Activated CD8-positive, alpha-beta T cell treated with anti-CD3 and anti-CD28 coated beads, Interleukin-2, amount 10 ng/mL, durations not matched to agents 7 days and 5 days (primary cell): ENCODE data around the gene GDAP2. TPM values are rescaled to one million over a fixed set of nuclear protein-coding genes. Genes with fewer than 3 reads are reported as not detected.
"Not testable (repeated sequence)": the region's sequence is repeated elsewhere in the genome, so short reads cannot be mapped to it uniquely, and the experiment has no call there.

Experiments
- ATAC-seq: fragments of 150-1000 bp; cut with Tn5 transposase; one replicate; pipeline ENCODE4 v1.10.0; 2021; ENCODE audit warnings: moderate library complexity
- CTCF ChIA-PET: fragments of 350-600 bp; sonication (Branson Sonifier 250); formaldehyde crosslinking; loops from one replicate; lab custom pipeline; 2021; ENCODE audit warnings: antibody characterized with exemption; lab: Charles Lee
- POLR2A ChIA-PET: fragments of 350-600 bp; sonication (Branson Sonifier 250); formaldehyde crosslinking; loops from one replicate; lab custom pipeline; 2021; ENCODE audit warnings: antibody characterized with exemption; lab: Charles Lee
- DNase-seq: peaks from one replicate; pipeline ENCODE4 v3.0.0-alpha.2; 2020
- H3K27ac Mint-ChIP-seq: one replicate; pipeline ENCODE4 v1.8.0; 2021; ENCODE audit warnings: mild to moderate bottlenecking, mixed read lengths
- H3K27me3 Mint-ChIP-seq: one replicate; pipeline ENCODE4 v1.8.0; 2021; ENCODE audit warnings: low read depth, mixed read lengths
- H3K36me3 Mint-ChIP-seq: one replicate; pipeline ENCODE4 v1.8.0; 2021; ENCODE audit warnings: low read depth, mixed read lengths
- H3K4me1 Mint-ChIP-seq: one replicate; pipeline ENCODE4 v1.8.0; 2021; ENCODE audit warnings: low read depth, mixed read lengths
- H3K4me3 Mint-ChIP-seq: one replicate; pipeline ENCODE4 v1.8.0; 2021; ENCODE audit warnings: mild to moderate bottlenecking, mixed read lengths
- H3K9me3 Mint-ChIP-seq: one replicate; pipeline ENCODE4 v1.8.0; 2022; ENCODE audit warnings: mixed read lengths; ENCODE audit not compliant: insufficient read depth
- total RNA-seq, 2 experiments: library from RNA; stranded (reverse); gene quantifications; one replicate each; pipeline ENCODE4 v1.2.3, GENCODE V29; 2021

The GDAP2 gene
- total RNA-seq, 2 experiments from 2014 or later, result 19.8 to 21.1 TPM

DNA sequence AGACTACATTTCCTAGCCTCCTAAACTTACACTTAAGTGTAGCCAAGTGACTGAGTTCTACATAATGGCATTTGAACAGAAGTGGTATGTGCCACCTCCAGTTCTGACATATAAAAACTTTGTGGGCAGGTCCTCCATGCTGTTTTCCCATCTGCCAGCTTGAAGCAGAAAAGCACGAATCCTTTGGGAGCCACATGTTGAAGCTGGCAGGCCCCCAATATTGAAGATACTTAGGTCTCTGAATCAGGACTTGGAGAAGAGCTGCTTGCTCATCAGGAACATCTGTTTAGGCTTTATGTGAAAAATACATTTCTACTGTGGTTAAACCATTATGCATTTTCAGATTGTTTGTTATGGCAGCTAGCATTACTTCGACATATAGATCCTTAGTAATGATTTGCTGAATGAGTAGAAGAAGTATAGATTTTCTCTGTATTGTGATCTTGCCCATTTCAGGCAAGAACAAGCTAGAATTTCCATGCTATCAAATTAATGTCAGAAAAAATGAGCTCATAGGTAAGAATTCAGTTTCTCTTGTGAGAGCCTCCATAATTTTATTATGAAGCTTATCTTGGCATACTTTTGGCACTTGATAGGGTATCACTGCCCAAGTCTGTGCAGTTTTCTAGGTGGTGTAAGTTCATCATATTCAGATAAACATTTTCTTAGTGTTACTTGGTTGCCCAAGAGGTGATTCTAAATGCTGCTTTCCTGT lies 68.4 kb downstream of the GDAP2 start:
- ChIA-PET CTCF (interaction anchor here (1.2 to 2.0 kb wide), 2 partner anchors 35 to 103 kb away, joined by 3 to 5 read pairs; no protein-coding TSS in a partner anchor), POLR2A (no interaction called here)
- ATAC-seq (no peak), DNase-seq (no peak)
- Mint-ChIP-seq H3K4me3 (no peak overlapping the region), H3K4me1 (no peaks in the 10 kb centered on the region), H3K27ac (no peak overlapping the region), H3K27me3 (no peaks in the 10 kb centered on the region), H3K9me3 (no peaks in the 10 kb centered on the region), H3K36me3 (peaks cover 16% of the 10 kb centered on the region)

DNA sequence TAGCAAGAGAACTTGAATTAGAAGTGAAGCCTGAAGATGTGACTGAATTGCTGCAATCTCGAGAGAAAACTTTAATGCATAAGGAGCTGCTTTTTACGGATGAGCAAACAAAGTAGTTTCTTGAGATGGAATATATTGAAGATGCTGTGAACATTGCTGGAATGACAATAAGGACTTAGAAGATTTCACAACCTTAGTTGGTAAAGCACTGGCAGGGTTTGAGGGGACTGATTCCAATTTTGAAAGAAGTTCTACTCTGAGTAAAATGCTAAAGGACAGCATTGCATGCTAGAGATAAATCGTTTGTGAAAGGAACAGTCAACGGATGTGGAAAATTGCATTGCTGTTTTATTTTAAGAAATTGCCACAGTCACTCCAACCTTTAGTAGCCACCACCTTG lies 69.5 kb downstream of the GDAP2 start:
- H3K27me3 Mint-ChIP-seq, result no peaks in the 10 kb centered on the region
- no peak for ATAC-seq
- ChIA-PET POLR2A (no interaction called here), CTCF (interaction anchor here (0.6 to 2.0 kb wide), 2 partner anchors 36 to 325 kb away, joined by 3 to 5 read pairs; no protein-coding TSS in a partner anchor)
- H3K4me3 Mint-ChIP-seq, result no peak overlapping the region
- no peak for DNase-seq
- H3K9me3 Mint-ChIP-seq, result no peaks in the 10 kb centered on the region
- no peaks in the 10 kb centered on the region for H3K4me1 Mint-ChIP-seq
- peaks cover 9% of the 10 kb centered on the region for H3K36me3 Mint-ChIP-seq
- no peak overlapping the region for H3K27ac Mint-ChIP-seq

DNA sequence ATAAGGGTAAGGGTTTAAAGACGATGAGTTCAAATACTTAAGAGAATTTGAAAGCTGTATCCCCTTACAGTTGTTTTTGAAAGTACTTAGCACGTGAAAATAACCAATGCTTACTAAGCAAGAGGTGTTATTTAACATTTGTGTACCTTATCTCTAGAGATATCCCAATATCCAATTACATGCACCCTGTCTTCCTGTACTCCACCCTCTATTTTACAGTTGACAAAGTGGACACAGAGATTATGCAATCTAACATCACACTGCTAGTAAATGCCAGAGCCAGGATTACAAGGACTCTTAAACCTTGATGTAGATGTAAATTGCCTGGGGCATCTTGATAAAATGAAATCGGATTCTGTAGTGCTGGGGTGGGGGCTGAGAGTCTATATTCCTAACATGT lies 72.0 kb downstream of the GDAP2 start:
- Mint-ChIP-seq H3K4me3 (no peak overlapping the region), H3K27me3 (no peaks in the 10 kb centered on the region), H3K9me3 (no peaks in the 10 kb centered on the region), H3K27ac (no peak overlapping the region), H3K4me1 (no peaks in the 10 kb centered on the region), H3K36me3 (no peaks in the 10 kb centered on the region)
- POLR2A ChIA-PET, result no interaction called here
- no peak for ATAC-seq
- CTCF ChIA-PET, result no interaction called here
- no peak for DNase-seq

DNA sequence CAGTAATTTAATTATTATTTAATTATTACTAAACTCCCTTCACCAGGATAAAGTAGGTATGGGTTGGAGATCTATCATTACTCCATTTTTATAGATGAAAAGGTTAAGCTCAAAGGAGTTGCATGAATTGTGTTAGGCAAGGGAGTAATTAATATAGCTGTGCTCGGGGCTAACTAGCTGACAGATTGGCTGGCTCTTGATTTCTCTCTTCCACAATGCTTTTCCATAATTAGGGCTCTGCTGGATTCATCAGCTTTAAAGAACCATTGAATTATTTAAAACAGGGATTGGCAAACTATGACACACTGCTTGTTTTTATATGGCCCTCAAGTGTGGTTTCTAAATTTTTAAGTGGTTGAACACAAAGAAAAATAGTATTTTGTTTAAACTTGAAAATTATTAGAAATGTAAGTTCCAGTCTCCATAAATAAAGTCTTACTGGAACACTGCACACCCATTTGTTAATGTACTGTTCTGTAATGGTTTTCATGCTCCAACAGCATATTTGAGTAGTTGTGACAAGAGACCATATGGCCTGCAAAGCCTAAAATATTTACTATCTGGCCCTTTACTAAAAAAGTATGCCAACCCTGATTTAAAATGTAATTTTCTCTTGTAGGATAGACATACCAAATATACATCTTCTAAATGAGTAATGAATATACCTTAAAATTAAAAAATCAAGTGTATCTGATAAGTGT lies 76.4 kb downstream of the GDAP2 start:
- POLR2A ChIA-PET, result no interaction called here
- Mint-ChIP-seq H3K9me3 (no peaks in the 10 kb centered on the region), H3K27me3 (no peaks in the 10 kb centered on the region), H3K27ac (no peak overlapping the region), H3K4me3 (no peak overlapping the region), H3K4me1 (no peaks in the 10 kb centered on the region), H3K36me3 (no peaks in the 10 kb centered on the region)
- CTCF ChIA-PET, result interaction anchor here (1.7 kb wide), 1 partner anchor 43 kb away, joined by 5 read pairs; no protein-coding TSS in a partner anchor
- DNase-seq (no peak), ATAC-seq (no peak)

DNA sequence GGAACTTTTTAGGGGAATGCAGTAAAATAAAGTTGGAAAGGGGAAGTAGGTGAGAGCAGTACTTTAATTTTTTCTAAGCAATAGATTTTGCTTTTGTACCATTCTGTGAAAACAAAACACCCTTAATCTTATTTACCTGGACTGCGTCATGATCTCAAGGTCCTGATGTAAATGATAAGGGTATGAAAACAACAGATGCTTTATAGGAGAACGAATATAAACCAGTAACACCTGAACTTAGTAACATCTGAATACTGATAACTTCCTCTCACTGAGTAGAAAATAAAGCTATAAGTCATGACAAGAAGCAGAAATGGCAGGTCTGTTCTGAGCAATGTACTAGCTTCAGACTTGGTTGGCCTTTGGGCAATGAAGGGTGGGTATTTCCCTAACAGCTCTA lies 77.7 kb downstream of the GDAP2 start:
- ChIA-PET CTCF (interaction anchor here (0.6 kb wide), 1 partner anchor 99 kb away, joined by 3 read pairs; no protein-coding TSS in a partner anchor), POLR2A (no interaction called here)
- Mint-ChIP-seq H3K27ac (no peak overlapping the region), H3K9me3 (no peaks in the 10 kb centered on the region), H3K36me3 (no peaks in the 10 kb centered on the region), H3K4me1 (no peaks in the 10 kb centered on the region), H3K27me3 (no peaks in the 10 kb centered on the region), H3K4me3 (no peak overlapping the region)
- DNase-seq (no peak), ATAC-seq (no peak)

DNA sequence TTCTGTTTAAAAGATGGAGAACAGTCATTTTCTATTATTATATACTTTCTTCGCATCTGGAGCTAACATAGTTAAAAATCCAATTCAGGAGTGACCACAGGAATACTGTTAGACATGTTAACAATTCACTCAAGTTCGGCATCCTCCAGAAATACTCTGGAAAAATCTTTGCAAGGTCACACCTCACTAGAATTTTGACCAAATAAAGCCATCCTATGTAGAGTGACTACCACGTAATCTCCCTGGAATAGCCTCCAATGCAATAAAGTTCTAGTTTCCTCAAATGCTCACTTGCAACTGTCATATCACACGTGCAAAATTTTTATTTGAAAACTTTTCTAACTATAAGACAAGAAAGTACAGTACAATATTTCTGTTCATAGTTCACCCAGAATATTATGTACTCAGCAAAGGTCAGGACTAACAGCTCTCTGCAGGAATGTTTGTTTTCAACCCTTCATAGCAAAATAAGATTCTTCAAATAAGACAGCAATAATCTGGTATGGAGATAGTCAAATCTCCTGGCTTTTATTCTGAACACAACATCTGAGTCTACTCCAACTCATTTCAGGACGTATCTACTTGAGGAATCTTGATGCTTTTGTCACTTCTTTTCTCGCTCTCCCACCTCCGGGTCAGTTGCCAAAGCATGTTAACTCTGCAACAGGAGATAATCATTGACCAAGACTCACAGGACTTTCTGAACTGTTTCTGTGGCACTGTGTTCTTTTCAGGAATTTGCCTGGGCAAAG lies 82.6 kb downstream of the GDAP2 start:
- DNase-seq (no peak), ATAC-seq (no peak)
- POLR2A ChIA-PET, result no interaction called here
- Mint-ChIP-seq H3K36me3 (no peaks in the 10 kb centered on the region), H3K27ac (no peak overlapping the region), H3K9me3 (peaks cover 9% of the 10 kb centered on the region), H3K27me3 (no peaks in the 10 kb centered on the region), H3K4me3 (no peak overlapping the region), H3K4me1 (no peaks in the 10 kb centered on the region)
- CTCF ChIA-PET, result no interaction called here

DNA sequence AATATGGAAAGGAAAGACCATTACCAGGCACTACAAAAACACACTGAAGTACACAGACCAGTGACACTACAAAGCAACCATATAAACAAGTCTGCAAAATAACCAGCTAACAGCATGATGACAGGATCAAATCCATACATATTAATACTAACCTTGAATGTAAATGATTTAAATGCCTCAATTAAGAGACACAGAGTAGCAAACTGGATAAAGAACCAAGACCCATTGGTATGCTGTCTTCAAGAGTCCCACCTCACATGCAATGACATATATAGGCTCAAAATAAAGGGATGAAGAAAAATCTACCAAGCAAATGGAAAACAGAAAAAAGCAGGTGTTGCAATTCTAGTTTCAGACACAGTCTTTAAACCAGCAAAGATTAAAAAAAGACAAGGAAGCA lies 84.9 kb downstream of the GDAP2 start:
- ATAC-seq, H3K9me3 Mint-ChIP-seq, H3K4me3 Mint-ChIP-seq, H3K27ac Mint-ChIP-seq, CTCF ChIA-PET, DNase-seq, H3K36me3 Mint-ChIP-seq, POLR2A ChIA-PET, H3K27me3 Mint-ChIP-seq, H3K4me1 Mint-ChIP-seq: not testable (repeated sequence)

DNA sequence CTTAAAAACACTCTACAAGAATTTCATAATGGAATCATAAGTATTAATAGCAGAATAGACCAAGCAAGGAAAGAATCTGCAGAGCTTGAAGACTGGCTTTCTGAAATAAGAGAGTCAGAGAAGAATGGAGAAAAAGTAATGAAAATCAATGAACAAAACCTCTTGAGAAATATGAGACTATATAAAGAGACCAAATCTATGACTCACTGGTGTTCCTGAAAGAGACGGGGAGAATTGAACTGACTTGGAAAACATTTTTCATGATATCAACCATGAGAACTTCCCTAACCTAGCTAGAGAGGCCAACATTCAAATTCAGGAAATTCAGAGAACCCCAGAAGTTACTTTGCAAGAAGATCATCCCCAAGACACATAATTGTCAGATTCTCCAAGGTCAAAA lies 85.6 kb downstream of the GDAP2 start:
- peaks cover 9% of the 10 kb centered on the region for H3K9me3 Mint-ChIP-seq
- H3K4me1 Mint-ChIP-seq, result no peaks in the 10 kb centered on the region
- no peak for DNase-seq
- CTCF ChIA-PET, result interaction anchor here (0.5 to 0.9 kb wide), 2 partner anchors 8 to 89 kb away, joined by 3 read pairs; no protein-coding TSS in a partner anchor
- no peak overlapping the region for H3K27ac Mint-ChIP-seq
- ATAC-seq, result no peak
- no peaks in the 10 kb centered on the region for H3K27me3 Mint-ChIP-seq
- POLR2A ChIA-PET, result no interaction called here
- H3K36me3 Mint-ChIP-seq, result no peaks in the 10 kb centered on the region
- no peak overlapping the region for H3K4me3 Mint-ChIP-seq

DNA sequence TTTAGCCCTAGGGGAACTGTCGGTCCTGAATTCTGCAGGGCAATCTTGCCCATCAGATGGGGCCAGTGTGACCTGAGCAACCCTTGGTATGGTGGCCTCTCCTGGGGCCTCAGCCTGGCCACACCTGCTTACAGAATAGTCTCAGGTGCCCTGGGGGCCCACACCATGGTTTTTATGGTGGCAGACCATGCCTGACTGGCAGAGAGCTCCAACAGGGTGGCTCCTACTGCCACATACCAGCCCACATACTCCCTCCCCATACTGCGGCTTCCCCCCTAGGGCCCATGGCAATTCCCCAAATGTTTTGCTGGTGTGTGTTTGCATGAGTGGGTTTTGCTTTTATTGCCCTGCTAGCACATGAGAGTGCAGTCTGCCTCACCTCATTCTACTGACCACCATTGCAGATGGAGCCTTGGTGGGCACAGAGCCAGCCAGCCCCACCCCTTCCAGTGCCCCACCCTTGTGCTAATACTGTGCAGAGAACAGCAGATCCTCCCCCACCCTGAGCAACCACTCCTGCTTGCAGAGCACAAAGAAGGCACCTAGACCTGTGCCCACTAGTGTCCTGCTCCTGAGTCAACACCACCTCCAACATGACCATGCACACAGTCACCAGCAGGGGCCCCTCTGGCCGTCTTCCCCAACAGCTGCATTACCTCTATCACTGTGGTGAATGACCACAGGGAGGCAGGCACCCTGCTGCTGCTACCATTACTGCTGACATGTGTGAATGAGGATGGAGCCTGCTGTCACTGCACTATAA lies 86.8 kb downstream of the GDAP2 start:
- H3K27ac Mint-ChIP-seq, result no peak overlapping the region
- DNase-seq (no peak), ATAC-seq (no peak)
- no peaks in the 10 kb centered on the region for H3K4me1 Mint-ChIP-seq
- no peak overlapping the region for H3K4me3 Mint-ChIP-seq
- no peaks in the 10 kb centered on the region for H3K36me3 Mint-ChIP-seq
- CTCF ChIA-PET, result no interaction called here
- H3K9me3 Mint-ChIP-seq, result peaks cover 9% of the 10 kb centered on the region
- POLR2A ChIA-PET, result no interaction called here
- no peaks in the 10 kb centered on the region for H3K27me3 Mint-ChIP-seq

DNA sequence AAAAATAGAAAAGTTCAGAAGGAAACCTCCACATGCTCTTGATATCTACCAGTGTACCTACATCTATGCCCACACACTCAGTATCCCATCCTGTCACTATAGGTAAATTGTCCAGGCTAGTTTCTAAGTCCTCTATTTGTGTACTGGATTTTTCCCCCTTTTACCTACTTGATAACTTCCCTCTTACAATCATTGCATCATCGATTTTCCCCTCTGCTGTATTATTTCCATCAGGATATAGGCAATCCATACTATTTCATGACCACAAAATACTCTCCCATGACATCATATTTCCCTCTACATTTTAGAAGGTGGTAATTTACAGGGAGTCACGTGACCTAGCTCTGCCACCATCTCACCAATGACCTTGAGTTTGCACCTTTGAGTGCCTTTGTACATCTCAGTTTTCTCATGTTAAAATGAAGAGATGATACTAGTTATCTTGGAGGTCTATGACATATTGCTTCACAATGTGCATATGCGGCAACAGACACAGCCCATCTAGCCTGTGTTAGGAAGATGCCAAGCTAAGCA lies 88.2 kb downstream of the GDAP2 start:
- no peak for DNase-seq
- Mint-ChIP-seq H3K36me3 (no peaks in the 10 kb centered on the region), H3K4me3 (no peak overlapping the region), H3K9me3 (peaks cover 9% of the 10 kb centered on the region), H3K4me1 (no peaks in the 10 kb centered on the region), H3K27ac (no peak overlapping the region), H3K27me3 (no peaks in the 10 kb centered on the region)
- ATAC-seq, result no peak
- CTCF ChIA-PET, result no interaction called here
- POLR2A ChIA-PET, result no interaction called here

DNA sequence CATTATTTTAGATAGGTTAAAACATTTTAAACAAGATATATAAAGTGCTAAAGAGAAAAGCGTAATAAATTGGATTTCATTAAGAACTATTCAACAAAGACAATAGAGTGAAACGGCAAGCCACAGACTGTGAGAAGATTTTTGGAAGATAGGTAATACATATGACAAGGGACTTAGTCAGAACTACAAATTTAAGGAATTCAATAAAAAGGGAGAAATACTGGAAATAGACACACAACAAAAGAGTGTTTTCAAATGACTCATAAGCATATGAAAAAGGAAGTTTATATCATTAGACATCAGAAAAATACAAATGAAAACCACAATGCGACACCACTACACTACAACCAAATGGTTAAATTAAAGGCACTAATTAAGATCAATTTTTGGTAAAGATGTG lies 90.5 kb downstream of the GDAP2 start:
- POLR2A ChIA-PET, result no interaction called here

More for the DNA sequence above, 90.5 kb downstream of the GDAP2 start:
- H3K27me3 Mint-ChIP-seq, result no peaks in the 10 kb centered on the region
- H3K4me1 Mint-ChIP-seq, result no peaks in the 10 kb centered on the region
- no peak for ATAC-seq
- no peak overlapping the region for H3K27ac Mint-ChIP-seq
- H3K4me3 Mint-ChIP-seq, result no peak overlapping the region
- DNase-seq, result no peak
- no peaks in the 10 kb centered on the region for H3K36me3 Mint-ChIP-seq
- CTCF ChIA-PET, result no interaction called here
- peaks cover 6% of the 10 kb centered on the region for H3K9me3 Mint-ChIP-seq
